ENCODE measurements around the gene KRTAP5-6. TPM values are rescaled to one million over a fixed set of nuclear protein-coding genes. Genes with fewer than 3 reads are reported as not detected.
A peak's percentile ranks its signal among the peaks of the same experiment; 100 is the strongest.

Gene KRTAP5-6
- polyA plus RNA-seq, 1 of the 3 experiments (the other 2 are of a cell fraction) = not detected

DNA sequence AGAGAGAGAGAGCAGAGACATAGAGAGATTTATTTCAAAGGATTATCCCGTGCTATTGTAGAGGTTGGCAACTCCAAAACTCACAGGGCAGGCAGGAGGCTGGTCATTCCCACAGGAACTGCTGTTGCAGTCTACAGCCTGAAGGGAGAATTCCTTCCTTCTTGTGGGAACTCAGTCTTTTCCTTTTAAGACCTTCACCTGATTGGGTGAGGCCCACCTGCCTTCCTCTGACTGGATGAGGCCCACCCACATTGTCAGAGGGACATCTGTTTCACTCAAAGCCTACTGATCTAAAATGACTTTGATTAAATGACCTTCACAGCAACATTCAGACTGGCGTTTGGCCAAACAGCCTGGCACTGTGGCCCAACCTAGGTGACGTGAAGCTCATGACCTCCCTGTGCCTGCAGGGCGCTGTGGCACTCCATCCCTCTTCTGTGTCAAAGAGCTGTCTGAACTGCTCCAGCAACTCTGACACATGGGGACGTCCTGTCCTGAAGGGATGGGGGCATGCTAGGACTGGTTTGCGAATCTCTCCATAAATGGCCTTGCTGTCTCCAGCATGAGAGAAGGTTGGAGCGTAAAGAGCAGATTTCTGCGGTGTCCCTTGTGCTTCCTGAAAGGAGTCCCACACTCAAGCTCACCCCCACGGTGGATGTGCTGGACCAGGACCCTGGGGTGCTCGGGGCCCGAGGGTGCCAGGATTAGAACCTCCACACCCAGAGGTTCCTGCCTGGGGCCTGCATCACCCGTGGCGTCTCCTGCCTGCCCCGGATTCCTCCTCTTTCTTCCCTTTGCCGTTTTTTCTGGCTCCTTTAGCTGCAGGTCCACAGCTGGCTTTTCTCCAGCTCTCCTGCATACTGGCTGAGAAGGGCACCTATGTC, 46.7 kb upstream of the KRTAP5-6 start:
- TF ChIP-seq RCOR1 (IDR thresholded peaks at IDR 0.05; ENCODE audit: low read length) = 0 out of 2 replicates have a peak, but pooled peaks have one; percentile 20
- TF ChIP-seq, protein P1, sequence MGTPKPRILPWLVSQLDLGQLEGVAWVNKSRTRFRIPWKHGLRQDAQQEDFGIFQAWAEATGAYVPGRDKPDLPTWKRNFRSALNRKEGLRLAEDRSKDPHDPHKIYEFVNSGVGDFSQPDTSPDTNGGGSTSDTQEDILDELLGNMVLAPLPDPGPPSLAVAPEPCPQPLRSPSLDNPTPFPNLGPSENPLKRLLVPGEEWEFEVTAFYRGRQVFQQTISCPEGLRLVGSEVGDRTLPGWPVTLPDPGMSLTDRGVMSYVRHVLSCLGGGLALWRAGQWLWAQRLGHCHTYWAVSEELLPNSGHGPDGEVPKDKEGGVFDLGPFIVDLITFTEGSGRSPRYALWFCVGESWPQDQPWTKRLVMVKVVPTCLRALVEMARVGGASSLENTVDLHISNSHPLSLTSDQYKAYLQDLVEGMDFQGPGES (IDR thresholded peaks at IDR 0.05; ENCODE audit: low read depth, low read length) = no peak

DNA sequence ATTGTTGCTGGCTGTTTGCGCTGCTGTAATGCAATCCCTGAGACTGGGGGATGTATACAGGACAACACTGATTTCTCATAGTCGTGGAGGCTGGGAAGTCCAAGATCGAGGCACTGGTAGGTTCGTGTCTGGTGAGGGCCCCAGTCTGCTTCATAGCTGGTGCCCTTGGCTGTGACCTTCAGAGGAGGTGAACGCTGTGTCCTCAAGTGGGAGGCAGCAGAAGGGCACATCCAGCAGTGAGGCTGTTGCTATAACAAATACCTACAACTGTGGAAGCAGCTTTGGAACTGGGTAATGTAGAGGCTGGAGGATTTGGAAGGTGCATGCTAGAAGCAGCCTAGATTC, 46.1 kb upstream of the KRTAP5-6 start:
- H2AFZ ChIP-seq (ENCODE audit: low read depth) = no peak overlapping the region
- H3K9ac ChIP-seq = no peak overlapping the region
- 38% methylated on average over 5 of the region's 5 CpGs for WGBS (ENCODE audit: low lambda C conversion rate)
- no peak overlapping the region for H3K4me3 ChIP-seq (ENCODE audit: low read depth in 2 of 2, low read length in 1 of 2)
- no peaks in the 10 kb centered on the region for H3K79me2 ChIP-seq (ENCODE audit: insufficient read depth)
- peaks cover 0 to 22% of the 10 kb centered on the region in 2 experiments; a peak in 1 of 4 replicates for H3K4me1 ChIP-seq (ENCODE audit: control insufficient read depth in 1 of 2, insufficient read depth in 2 of 2, low read depth in 1 of 2, low read length in 1 of 2)
- H3K9me2 ChIP-seq = no peaks in the 10 kb centered on the region
- no peak for DNase-seq
- no peak for TF ChIP-seq TEAD4 (IDR thresholded peaks at IDR 0.05; ENCODE audit: borderline replicate concordance, insufficient read depth)
- no peak for TF ChIP-seq SIN3A (IDR thresholded peaks at IDR 0.05; ENCODE audit: borderline replicate concordance, low read depth, low read length)
- H3K9me3 ChIP-seq = no peaks in the 10 kb centered on the region
- no peaks in the 10 kb centered on the region for H3K27me3 ChIP-seq (ENCODE audit: insufficient read depth)
- no peaks in the 10 kb centered on the region for H3F3A ChIP-seq (replicated peaks; ENCODE audit: insufficient read depth)
- CTCF ChIA-PET = interaction anchor here (0.8 to 9.9 kb wide), 10 partner anchors 11 to 502 kb away, joined by 3 to 277 read pairs (median 7); partner anchors contain the start of gene SYT8
- no peaks in the 10 kb centered on the region for H4K20me1 ChIP-seq (ENCODE audit: insufficient read depth)
- H3K27ac ChIP-seq (ENCODE audit: low read depth in 2 of 2, low read length in 1 of 2) = no peak overlapping the region
- no peak overlapping the region for H3K4me2 ChIP-seq
- no peaks in the 10 kb centered on the region for H3K36me3 ChIP-seq (replicated peaks in 1 of 2; ENCODE audit: control insufficient read depth in 1 of 2, insufficient read depth in 2 of 2, low read length in 1 of 2)
- POLR2A ChIA-PET = interaction anchor here (0.8 kb wide), 1 partner anchor 11 kb away, joined by 3 read pairs; no protein-coding TSS in a partner anchor

More for the DNA sequence above, 46.7 kb upstream of the KRTAP5-6 start:
- WGBS (ENCODE audit: low lambda C conversion rate) = 45% methylated on average over 15 of the region's 15 CpGs
- H3K4me1 ChIP-seq (ENCODE audit: control insufficient read depth in 1 of 2, insufficient read depth in 2 of 2, low read depth in 1 of 2, low read length in 1 of 2) = peaks cover 0 to 16% of the 10 kb centered on the region in 2 experiments; a peak in 1 of 4 replicates
- no peaks in the 10 kb centered on the region for H3K9me2 ChIP-seq
- H3F3A ChIP-seq (replicated peaks; ENCODE audit: insufficient read depth) = no peaks in the 10 kb centered on the region
- H3K36me3 ChIP-seq (replicated peaks in 1 of 2; ENCODE audit: control insufficient read depth in 1 of 2, insufficient read depth in 2 of 2, low read length in 1 of 2) = no peaks in the 10 kb centered on the region
- H3K9me3 ChIP-seq = no peaks in the 10 kb centered on the region
- H3K4me3 ChIP-seq (ENCODE audit: low read depth in 2 of 2, low read length in 1 of 2) = no peak overlapping the region
- no peak overlapping the region for H3K4me2 ChIP-seq
- DNase-seq = peak; percentile 30
- POLR2A ChIA-PET = interaction anchor here (0.8 kb wide), 1 partner anchor 11 kb away, joined by 3 read pairs; no protein-coding TSS in a partner anchor
- no peaks in the 10 kb centered on the region for H3K27me3 ChIP-seq (ENCODE audit: insufficient read depth)
- CTCF ChIA-PET = interaction anchor here (0.6 to 9.9 kb wide), 10 partner anchors 10 to 502 kb away, joined by 3 to 277 read pairs (median 7); partner anchors contain the start of gene SYT8
- no peaks in the 10 kb centered on the region for H3K79me2 ChIP-seq (ENCODE audit: insufficient read depth)
- H3K27ac ChIP-seq (ENCODE audit: low read depth in 2 of 2, low read length in 1 of 2) = no peak overlapping the region
- no peaks in the 10 kb centered on the region for H4K20me1 ChIP-seq (ENCODE audit: insufficient read depth)
- no peak overlapping the region for H2AFZ ChIP-seq (ENCODE audit: low read depth)
- no peak overlapping the region for H3K9ac ChIP-seq

DNA sequence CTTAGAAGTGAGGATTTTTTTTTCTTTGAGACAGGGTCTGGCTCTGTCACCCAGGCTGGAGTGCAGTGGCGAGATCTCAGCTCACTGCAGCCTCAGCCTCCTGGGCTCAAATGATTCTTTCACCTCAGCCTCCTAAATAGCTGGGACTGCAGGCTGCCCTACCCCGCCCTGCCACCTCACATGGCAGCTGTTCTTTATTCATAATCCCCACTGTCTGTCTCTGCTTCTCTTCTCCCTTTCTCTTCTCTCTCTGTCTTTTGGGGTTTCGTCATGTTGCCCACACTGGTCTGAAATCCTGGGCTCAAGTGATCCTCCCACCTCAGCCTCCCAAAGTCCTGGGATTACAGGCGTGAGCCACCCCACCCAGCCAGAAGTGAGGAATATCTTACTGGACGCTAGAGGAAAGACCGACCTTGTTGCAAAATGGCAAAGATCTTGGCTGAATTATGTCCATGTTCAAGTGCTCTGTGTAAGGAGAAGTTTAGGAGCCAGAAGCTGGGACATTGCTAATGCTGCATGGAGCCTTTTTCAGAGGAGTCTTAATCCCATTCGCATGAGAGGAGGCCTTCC, 45.5 kb upstream of the KRTAP5-6 start:
- Histone ChIP-seq H3K4me1 (ENCODE audit: control insufficient read depth in 1 of 2, insufficient read depth in 2 of 2, low read depth in 1 of 2, low read length in 1 of 2) (peaks cover 0 to 27% of the 10 kb centered on the region in 2 experiments; a peak in 1 of 4 replicates), H2AFZ (ENCODE audit: low read depth) (no peak overlapping the region), H3K4me2 (no peak overlapping the region), H4K20me1 (ENCODE audit: insufficient read depth) (no peaks in the 10 kb centered on the region), H3K27me3 (ENCODE audit: insufficient read depth) (no peaks in the 10 kb centered on the region), H3F3A (replicated peaks; ENCODE audit: insufficient read depth) (no peaks in the 10 kb centered on the region), H3K79me2 (ENCODE audit: insufficient read depth) (no peaks in the 10 kb centered on the region), H3K9me2 (no peaks in the 10 kb centered on the region), H3K36me3 (replicated peaks in 1 of 2; ENCODE audit: control insufficient read depth in 1 of 2, insufficient read depth in 2 of 2, low read length in 1 of 2) (no peaks in the 10 kb centered on the region), H3K9ac (no peak overlapping the region), H3K9me3 (no peaks in the 10 kb centered on the region), H3K4me3 (ENCODE audit: low read depth in 2 of 2, low read length in 1 of 2) (no peak overlapping the region), H3K27ac (ENCODE audit: low read depth in 2 of 2, low read length in 1 of 2) (no peak overlapping the region)
- WGBS (ENCODE audit: low lambda C conversion rate) = 36% methylated on average over 7 of the region's 7 CpGs
- CTCF ChIA-PET = interaction anchor here (0.8 to 9.9 kb wide), 13 partner anchors 11 to 501 kb away, joined by 3 to 277 read pairs (median 7); partner anchors contain the start of gene SYT8
- POLR2A ChIA-PET = no interaction called here
- TF ChIP-seq FOXM1 (IDR thresholded peaks at IDR 0.05; ENCODE audit: low read depth) (no peak), GABPA (IDR thresholded peaks at IDR 0.05; ENCODE audit: low read depth) (no peak), JUND (IDR thresholded peaks at IDR 0.05) (no peak), SIN3A (IDR thresholded peaks at IDR 0.05; ENCODE audit: borderline replicate concordance, low read depth, low read length) (no peak), POLR2AphosphoS5 (IDR thresholded peaks at IDR 0.05; ENCODE audit: low read depth, low read length) (no peak), NFIC (IDR thresholded peaks at IDR 0.05; ENCODE audit: borderline replicate concordance) (no peak), EP300 (IDR thresholded peaks at IDR 0.05; ENCODE audit: borderline replicate concordance in 1 of 2, low read depth in 1 of 2, low read length in 1 of 2) (no peak), FOSL2 (IDR thresholded peaks at IDR 0.05; ENCODE audit: borderline replicate concordance, low read depth) (no peak), TAF1 (IDR thresholded peaks at IDR 0.05; ENCODE audit: borderline replicate concordance, low read depth, low read length) (no peak), EZH2phosphoT487 (IDR thresholded peaks at IDR 0.05; ENCODE audit: borderline replicate concordance, low read depth) (no peak), MEF2A (IDR thresholded peaks at IDR 0.05; ENCODE audit: borderline replicate concordance, low read depth) (no peak)
- TF ChIP-seq, protein P1 (IDR thresholded peaks at IDR 0.05; ENCODE audit: low read depth, low read length) = no peak
- DNase-seq = no peak
